Right lobe of liver (tissue), 4 donors: ENCODE measurements around the gene SPATA21.

Experiments used
- POLR2A ChIP-seq: fragments of 450-650 bp; IDR thresholded peaks from one replicate; pipeline ENCODE4 v1.6.1; 2017; ENCODE audit warnings: antibody characterized with exemption, mild to moderate bottlenecking
- TF ChIP-seq, protein P1 (sequence below), 4 donors: fragments of 200-600 bp in 3 of 4; fragments of 450-650 bp in 1 of 4; IDR thresholded peaks; one replicate each; pipeline versions ENCODE4 v1.5.1 to v1.8.0; 2016 to 2022; ENCODE audit warnings: antibody characterized with exemption in 4 of 4, mild to moderate bottlenecking in 2 of 4
- donor health status: DM: no; HTN: no; CAD: no.
- donor health status: DM: no; HTN: no; CAD: no.
- donor health status: DM: no; HTN: yes; CAD: no.

DNA sequence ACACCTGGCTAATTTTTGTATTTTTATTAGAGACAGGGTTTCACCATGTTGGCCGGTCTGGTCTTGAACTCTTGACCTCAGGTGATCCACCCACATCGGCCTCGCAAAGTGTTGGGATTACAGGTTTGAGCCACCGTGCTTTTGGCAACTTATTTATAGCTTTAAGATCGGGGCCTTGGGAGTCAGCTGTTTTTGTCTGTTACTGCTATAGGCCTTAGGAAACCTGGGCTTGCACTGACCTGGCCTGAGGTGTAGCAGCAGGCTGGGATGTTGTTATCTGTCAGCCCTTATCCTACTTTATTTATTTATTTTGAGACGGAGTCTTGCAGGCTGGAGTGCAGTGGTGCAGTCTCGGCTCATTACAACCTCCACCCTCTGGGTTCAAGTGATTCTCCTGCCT lies 58.8 kb downstream of the SPATA21 start:
- TF ChIP-seq, protein P1, sequence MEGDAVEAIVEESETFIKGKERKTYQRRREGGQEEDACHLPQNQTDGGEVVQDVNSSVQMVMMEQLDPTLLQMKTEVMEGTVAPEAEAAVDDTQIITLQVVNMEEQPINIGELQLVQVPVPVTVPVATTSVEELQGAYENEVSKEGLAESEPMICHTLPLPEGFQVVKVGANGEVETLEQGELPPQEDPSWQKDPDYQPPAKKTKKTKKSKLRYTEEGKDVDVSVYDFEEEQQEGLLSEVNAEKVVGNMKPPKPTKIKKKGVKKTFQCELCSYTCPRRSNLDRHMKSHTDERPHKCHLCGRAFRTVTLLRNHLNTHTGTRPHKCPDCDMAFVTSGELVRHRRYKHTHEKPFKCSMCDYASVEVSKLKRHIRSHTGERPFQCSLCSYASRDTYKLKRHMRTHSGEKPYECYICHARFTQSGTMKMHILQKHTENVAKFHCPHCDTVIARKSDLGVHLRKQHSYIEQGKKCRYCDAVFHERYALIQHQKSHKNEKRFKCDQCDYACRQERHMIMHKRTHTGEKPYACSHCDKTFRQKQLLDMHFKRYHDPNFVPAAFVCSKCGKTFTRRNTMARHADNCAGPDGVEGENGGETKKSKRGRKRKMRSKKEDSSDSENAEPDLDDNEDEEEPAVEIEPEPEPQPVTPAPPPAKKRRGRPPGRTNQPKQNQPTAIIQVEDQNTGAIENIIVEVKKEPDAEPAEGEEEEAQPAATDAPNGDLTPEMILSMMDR (IDR thresholded peaks at IDR 0.05): no peak
- no peak for TF ChIP-seq POLR2A
